SJCRH30 (cell line): ENCODE data around the gene TNNC1. TPM values are rescaled to one million over a fixed set of nuclear protein-coding genes. Genes with fewer than 3 reads are reported as not detected.

Experiments used
- DNase-seq, 2 experiments: peaks; one replicate each; pipeline ENCODE4 v3.0.0-alpha.2; 2015 to 2020
- H3K27ac ChIP-seq: fragments of 250-450 bp; sonication (Bioruptor Pico); 2 replicates; pipeline ENCODE4 v1.5.1; 2020; ENCODE audit warnings: mild to moderate bottlenecking, moderate library complexity
- H3K27me3 ChIP-seq: fragments of 250-450 bp; sonication (Bioruptor Pico); 2 replicates; pipeline ENCODE4 v1.5.1; 2020; ENCODE audit warnings: mild to moderate bottlenecking, moderate library complexity
- H3K36me3 ChIP-seq: fragments of 250-450 bp; sonication (Bioruptor Pico); 2 replicates; pipeline ENCODE4 v1.5.1; 2020; ENCODE audit warnings: mild to moderate bottlenecking, moderate library complexity
- H3K4me1 ChIP-seq: fragments of 250-450 bp; sonication (Bioruptor Pico); 2 replicates; pipeline ENCODE4 v1.5.1; 2020; ENCODE audit warnings: mild to moderate bottlenecking, moderate library complexity
- H3K4me3 ChIP-seq: fragments of 250-450 bp; sonication (Bioruptor Pico); 2 replicates; pipeline ENCODE4 v1.5.1; 2020; ENCODE audit warnings: mild to moderate bottlenecking, moderate library complexity
- H3K9me3 ChIP-seq: fragments of 250-450 bp; sonication (Bioruptor Pico); replicated peaks from 2 replicates; pipeline ENCODE4 v1.5.1; 2020; ENCODE audit warnings: mild to moderate bottlenecking, moderate library complexity
- total RNA-seq: library from RNA; depleted of rRNA; stranded (reverse); fragments of >200 nt; shearing (Covaris generic); gene quantifications from 2 replicates; pipeline ENCODE4 v1.2.3, GENCODE V29; 2014

Gene TNNC1
- total RNA-seq, 1 experiment from 2014 or later: 8.5 TPM

DNA sequence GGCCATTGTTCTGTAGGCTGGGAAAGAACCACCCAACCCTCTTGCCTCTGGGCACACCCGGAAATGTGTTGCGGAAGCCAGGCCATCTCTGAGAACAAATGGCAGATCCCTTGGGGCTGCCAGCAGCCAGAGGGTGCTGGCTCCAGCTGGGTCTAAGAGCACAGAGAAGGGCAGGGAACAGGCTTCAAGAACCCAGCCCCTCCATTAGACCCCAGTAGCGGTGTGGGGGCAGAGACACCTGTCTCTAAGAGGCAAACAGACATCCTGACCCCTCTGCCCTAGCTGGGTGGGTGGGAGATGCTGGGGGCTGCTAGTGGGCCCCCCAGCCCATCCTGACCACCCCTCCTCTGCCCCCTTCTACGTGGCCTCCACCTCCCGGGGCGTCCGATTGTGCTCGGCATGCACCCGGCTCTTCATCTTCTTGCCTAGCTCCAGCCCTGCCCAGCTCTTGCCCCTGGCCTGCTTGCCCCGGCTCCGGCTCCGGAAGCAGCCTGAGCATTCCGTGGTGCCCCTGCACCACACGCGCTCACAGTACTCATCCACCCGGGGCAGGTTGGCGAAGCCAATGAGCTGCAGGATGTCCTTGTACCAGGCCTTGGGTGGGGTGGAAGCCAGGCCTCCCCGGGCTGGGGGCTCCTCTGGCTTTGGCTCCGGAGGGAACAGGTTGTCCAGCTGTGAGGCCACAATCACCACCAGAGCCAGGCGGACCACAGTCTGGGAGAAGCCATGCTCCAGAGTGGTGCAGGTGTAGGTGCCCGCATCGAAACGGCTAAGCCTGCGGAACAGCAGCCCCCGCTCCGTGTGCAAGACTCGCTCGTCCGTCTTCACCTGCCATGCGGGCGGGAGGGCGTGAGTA, 18.4 kb downstream of the TNNC1 start:
- H3K36me3 ChIP-seq: no peaks in the 10 kb centered on the region
- H3K4me1 ChIP-seq: peaks cover 17% of the 10 kb centered on the region
- H3K27me3 ChIP-seq: no peaks in the 10 kb centered on the region; the same call in 1 of the 2 replicates
- no peaks in the 10 kb centered on the region for H3K9me3 ChIP-seq
- H3K4me3 ChIP-seq: no peak overlapping the region
- H3K27ac ChIP-seq: no peak overlapping the region
- DNase-seq: no peak

DNA sequence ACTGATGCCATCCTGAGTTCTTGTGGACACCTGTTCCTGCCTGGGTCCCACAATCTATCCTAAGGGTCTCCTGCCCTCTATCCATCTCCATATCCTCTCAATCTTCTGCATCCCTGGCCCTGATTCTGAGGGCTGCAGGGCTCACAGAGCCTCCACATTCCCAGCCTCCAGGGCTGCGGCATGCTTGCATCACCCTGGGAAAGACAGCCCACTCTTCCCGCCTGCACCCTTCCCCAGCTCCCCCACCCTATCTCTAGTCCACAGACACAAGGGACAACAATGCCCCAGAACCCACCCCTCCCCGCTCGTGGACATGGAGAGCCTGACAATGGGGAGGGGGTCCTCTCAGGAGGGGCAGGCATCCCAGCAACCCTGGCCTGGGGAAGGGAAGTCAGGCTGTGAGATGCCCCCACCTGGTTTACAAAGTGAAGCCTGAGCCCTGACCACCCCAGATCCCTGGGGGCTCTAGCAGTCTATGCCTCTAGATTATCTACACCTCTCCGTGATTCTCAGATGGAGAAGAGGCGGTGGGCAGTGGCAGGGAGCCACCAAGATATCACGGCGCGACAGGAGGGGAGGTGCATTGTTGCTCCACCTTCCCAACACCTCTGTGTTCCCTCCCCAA, 19.2 kb downstream of the TNNC1 start:
- Histone ChIP-seq H3K4me3 (no peak overlapping the region), H3K4me1 (peaks cover 22% of the 10 kb centered on the region), H3K9me3 (no peaks in the 10 kb centered on the region), H3K36me3 (no peaks in the 10 kb centered on the region), H3K27me3 (no peaks in the 10 kb centered on the region; the same call in 1 of the 2 replicates), H3K27ac (no peak overlapping the region)
- DNase-seq: no peak

DNA sequence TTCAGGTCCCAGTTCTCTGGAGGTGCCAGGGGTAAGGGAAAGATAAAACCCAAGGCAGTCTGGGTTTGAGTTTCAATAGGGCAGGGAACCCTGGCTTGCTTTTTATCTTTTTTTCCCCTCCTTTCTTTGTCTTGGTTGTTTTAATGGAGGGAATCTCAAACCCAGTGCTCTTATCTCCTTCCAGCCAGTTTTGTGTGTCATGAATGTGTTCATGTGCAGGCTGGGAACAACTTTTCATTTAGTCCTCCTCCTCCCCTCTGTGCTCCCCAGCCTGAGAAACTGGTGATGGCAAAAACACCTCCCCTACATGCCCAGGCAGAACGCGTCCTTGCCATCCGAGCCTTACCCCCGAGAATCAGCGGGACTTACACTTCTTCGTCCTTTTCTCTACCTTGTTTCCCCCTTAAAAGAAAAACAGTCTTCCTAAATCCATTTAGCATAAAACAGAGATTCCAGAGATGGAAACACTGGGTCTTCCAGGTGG, 19.8 kb downstream of the TNNC1 start:
- DNase-seq: no peak
- H3K9me3 ChIP-seq: no peaks in the 10 kb centered on the region
- H3K27me3 ChIP-seq: no peaks in the 10 kb centered on the region; the same call in 1 of the 2 replicates
- no peak overlapping the region for H3K4me3 ChIP-seq
- peaks cover 22% of the 10 kb centered on the region for H3K4me1 ChIP-seq
- H3K27ac ChIP-seq: no peak overlapping the region
- no peaks in the 10 kb centered on the region for H3K36me3 ChIP-seq

DNA sequence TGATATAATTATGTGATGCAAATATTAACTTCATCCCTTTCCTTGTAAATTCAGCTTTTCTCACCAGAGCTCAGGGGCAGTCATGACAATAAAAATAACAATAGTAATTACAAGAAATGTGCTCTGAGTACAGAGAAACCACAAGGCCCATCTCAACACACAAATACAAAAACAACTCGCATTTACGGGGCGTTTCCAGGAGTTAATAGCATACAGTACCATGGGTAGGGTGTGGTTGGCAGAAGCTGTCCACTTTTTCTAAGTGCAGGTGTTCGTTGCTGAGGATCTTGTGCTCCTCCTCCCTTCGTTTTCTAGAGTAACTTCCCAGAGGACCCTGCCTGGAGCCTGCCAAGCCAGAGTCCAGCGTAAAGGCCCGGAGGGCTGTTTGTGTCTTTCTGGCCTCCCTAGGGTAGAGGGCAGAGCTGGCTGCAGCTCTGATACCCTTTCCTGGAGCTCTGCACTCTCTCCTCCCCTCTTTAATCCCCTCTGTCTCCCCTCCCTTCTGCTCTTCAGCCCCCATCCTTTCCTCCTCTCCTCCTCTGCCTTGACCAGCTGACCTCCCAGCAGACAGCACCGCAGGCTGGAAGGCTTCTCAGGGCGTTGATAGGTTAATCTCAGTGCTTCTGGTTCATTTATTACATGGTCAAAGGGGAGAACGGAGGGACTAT, 20.4 kb downstream of the TNNC1 start:
- no peaks in the 10 kb centered on the region for H3K9me3 ChIP-seq
- H3K4me3 ChIP-seq: no peak overlapping the region
- no peak overlapping the region for H3K27ac ChIP-seq

DNA sequence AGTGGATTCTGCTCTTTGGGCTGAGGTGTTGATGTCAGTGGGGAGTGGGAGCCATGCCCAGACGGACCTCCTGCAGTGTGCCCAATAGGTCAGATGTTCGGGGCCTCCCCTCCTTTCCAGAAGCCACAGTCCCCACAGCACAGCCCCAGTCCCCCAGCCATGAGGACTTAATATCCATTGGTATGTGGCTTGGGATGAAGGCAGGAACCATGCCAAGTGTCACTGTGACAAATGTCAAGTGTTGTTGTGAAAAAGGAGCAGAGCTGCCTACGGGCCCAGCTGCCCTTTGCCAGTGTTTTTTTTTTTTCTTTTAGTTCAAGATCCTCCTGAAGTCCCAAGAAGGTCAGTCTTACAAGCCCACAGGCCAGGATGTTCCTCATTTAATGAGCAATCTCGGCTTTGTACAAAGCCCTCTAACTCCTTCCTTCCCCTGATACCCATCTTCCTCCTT, 21.1 kb downstream of the TNNC1 start:
- Histone ChIP-seq H3K4me3 (no peak overlapping the region), H3K9me3 (no peaks in the 10 kb centered on the region), H3K4me1 (peaks cover 22% of the 10 kb centered on the region), H3K36me3 (no peaks in the 10 kb centered on the region), H3K27me3 (no peaks in the 10 kb centered on the region; the same call in 1 of the 2 replicates), H3K27ac (no peak overlapping the region)
- DNase-seq: no peak

More for the DNA sequence above, 20.4 kb downstream of the TNNC1 start:
- Histone ChIP-seq H3K4me1 (peaks cover 22% of the 10 kb centered on the region), H3K27me3 (no peaks in the 10 kb centered on the region; the same call in 1 of the 2 replicates), H3K36me3 (no peaks in the 10 kb centered on the region)
- no peak for DNase-seq

DNA sequence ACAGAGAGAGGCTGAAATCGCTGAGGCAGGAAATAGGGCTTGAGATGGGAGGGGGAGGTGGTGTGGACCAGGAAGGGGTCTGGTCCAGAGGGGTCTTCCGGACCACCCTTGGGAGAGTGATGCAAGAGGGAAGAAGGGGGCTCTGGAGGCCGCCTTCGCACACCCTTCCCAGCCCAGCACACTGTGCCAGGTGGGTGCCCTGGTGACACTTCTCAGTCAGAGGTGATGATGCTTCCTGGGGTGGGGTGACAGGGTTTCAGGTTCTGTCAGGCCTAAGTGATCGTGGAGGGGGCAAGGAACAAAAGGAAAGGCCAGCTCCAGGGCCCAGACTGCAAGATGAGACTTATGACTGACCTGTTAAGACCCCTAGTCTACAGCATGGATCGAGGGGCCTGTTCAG, 21.6 kb downstream of the TNNC1 start:
- Histone ChIP-seq H3K36me3 (no peaks in the 10 kb centered on the region), H3K27ac (no peak overlapping the region), H3K4me3 (no peak overlapping the region), H3K4me1 (peaks cover 19% of the 10 kb centered on the region), H3K27me3 (no peaks in the 10 kb centered on the region; the same call in 1 of the 2 replicates), H3K9me3 (no peaks in the 10 kb centered on the region)
- no peak for DNase-seq

DNA sequence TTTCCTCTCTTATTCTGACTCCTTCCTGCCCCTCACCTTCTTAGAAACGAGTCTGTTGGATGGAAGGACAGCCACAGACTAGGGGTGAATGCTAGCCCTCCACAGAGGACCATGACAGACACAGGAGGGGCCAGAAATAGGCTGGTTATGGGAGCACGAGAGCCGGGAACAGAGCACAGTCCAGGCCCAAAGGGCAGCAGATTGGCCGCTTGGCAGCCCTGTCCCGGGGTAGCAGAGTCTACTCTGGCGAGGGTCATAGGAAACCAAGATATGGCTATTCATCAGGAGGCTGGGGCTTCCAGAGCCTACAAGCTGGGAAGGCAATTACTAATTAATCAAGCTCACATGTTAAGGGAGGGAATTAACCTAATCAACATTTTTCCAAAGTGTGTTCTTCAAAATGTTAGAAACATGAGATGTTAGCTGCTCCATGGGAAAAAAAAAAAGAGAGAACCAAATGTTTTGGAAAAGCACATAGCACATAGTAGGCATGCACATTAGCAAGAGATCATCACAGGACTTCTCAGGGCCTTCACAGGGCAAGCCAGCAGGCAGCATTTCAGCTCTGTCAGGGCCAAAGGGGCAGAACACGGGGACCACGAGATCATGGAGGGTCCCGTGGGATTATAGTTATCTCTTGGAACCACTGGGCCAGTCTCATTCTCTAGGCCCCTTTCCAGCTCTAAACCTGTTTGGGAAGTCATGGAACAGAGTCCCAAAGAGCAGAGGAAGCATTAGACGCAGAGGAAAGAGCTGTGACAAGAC, 22.2 kb downstream of the TNNC1 start:
- no peak overlapping the region for H3K27ac ChIP-seq
- no peak overlapping the region for H3K4me3 ChIP-seq
- no peak for DNase-seq
- peaks cover 13% of the 10 kb centered on the region for H3K4me1 ChIP-seq
- H3K36me3 ChIP-seq: no peaks in the 10 kb centered on the region
- no peaks in the 10 kb centered on the region for H3K9me3 ChIP-seq
- no peaks in the 10 kb centered on the region; the same call in 1 of the 2 replicates for H3K27me3 ChIP-seq

DNA sequence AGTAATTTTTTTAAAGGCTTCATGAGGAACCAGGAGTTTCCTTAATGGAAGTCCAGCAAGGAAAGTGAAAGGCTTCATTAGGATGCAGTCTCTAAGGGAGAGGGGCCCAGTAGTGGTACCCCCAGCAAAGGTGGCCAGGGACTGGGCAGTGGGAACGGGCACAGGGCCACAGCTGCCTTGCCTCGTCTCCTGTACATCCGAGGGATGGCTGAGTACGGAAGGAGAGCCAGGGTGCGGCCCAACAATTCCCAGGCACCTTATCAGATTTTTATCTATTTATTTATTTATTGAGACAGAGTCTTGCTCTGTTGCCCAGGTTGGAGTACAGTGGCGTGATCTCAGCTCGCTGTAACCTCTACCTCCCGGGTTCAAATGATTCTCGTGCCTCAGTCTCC, 23.4 kb downstream of the TNNC1 start:
- Histone ChIP-seq H3K4me1 (peaks cover 7% of the 10 kb centered on the region; the same call in 1 of the 2 replicates), H3K27ac (no peak overlapping the region), H3K4me3 (no peak overlapping the region), H3K36me3 (no peaks in the 10 kb centered on the region), H3K9me3 (no peaks in the 10 kb centered on the region), H3K27me3 (no peaks in the 10 kb centered on the region; the same call in 1 of the 2 replicates)
- no peak for DNase-seq

DNA sequence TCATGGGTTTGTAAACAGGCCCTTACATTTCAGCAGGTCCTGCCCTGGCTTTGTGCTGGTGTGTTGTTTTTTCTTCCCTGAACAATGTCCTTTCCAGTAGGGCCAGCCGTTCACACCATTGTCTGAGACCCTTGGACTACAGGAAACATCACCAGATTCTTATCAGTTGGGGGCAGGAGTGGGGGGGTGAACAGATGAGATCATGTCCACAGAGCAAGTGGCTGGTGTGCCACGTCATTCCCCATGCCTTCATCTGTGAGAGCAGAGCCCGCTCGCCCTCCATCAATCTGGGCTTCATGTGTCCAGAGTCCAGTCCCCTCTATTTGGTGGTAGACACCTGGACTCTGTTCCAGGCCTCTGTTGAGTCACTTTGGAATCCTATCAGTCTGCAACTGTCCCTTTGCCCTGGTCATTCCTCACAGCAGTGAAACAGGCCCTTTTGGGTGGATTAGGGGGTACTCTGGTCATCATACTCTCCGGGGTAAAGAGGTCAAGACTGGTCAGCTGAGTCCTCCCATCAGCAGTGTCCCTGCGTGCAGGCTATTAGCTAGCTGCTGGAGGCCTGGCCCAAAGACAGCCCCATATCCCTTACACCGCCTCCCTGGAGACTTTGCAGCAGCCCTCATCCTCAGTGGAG, 23.9 kb downstream of the TNNC1 start:
- no peak overlapping the region for H3K4me3 ChIP-seq
- peaks cover 8% of the 10 kb centered on the region for H3K4me1 ChIP-seq
- H3K27ac ChIP-seq: no peak overlapping the region
- H3K27me3 ChIP-seq: no peaks in the 10 kb centered on the region; the same call in 1 of the 2 replicates
- DNase-seq: peak; percentile 43 to 45
- no peaks in the 10 kb centered on the region for H3K36me3 ChIP-seq
- H3K9me3 ChIP-seq: no peaks in the 10 kb centered on the region

DNA sequence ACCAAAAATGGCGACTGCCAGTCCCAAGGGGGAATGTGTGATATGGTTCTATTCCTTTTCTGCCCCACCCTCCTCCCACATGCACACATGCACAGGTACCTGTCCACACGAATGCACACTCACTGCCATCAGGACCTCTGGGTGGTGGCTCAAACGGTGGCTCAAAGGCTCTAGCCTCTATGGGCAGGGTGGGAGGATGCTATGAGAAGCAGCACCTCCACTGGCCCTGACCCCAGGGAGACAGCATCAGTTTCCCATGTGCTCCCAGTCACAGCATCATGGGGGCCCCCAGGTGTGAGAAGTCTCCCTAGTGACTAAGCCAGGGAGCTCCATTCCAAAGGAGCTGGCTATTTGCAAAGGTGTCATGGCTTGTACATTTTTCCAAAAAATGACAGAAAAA, 24.8 kb downstream of the TNNC1 start:
- no peak overlapping the region for H3K27ac ChIP-seq
- no peak for DNase-seq
- H3K4me3 ChIP-seq: no peak overlapping the region
- H3K27me3 ChIP-seq: no peaks in the 10 kb centered on the region; the same call in 1 of the 2 replicates
- H3K4me1 ChIP-seq: peaks cover 11% of the 10 kb centered on the region
- no peaks in the 10 kb centered on the region for H3K9me3 ChIP-seq
- H3K36me3 ChIP-seq: no peaks in the 10 kb centered on the region

DNA sequence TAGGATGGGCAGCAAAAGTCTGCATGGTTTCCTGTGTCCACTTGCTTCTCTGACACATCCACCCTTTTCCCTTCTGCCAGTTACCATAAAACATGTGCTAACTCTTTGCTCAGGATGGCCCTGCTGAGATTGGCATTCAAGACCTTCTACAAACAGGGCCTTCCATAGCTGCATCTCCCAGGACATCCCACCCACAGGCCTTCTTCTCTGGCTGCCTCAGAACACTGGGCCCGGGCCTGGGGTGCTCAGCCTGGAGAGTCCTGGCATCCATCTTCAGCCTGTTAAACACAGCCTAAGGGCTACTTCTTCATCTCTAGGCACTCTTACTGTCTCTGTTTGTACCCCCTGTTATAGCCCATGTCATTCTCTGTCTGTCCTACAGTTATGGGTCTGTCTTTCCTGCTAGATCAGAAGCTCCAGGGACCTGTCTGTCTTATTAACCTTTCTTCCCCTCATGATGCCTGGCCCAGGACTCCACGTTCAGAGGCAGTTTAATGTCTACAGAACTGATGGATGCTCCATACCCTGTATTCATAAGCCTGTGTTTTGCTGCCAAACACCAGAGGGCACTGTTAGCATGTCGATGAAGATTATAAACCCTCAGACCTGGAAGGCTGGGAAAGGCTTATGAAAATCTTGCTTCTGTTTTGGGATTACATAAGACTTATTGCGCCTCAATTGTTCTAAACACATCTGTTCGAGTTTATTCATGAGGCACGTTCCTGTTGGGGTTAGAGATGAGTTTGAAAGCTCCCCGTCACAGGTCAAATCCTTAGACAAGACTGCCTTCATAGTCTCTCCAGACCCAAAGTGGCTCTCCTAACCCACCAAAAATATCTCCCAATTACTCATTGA, 25.5 kb downstream of the TNNC1 start:
- Histone ChIP-seq H3K9me3 (no peaks in the 10 kb centered on the region), H3K4me1 (peaks cover 11% of the 10 kb centered on the region), H3K27me3 (no peaks in the 10 kb centered on the region; the same call in 1 of the 2 replicates), H3K27ac (no peak overlapping the region), H3K36me3 (no peaks in the 10 kb centered on the region), H3K4me3 (no peak overlapping the region)
- DNase-seq: peak; percentile 50 to 84

DNA sequence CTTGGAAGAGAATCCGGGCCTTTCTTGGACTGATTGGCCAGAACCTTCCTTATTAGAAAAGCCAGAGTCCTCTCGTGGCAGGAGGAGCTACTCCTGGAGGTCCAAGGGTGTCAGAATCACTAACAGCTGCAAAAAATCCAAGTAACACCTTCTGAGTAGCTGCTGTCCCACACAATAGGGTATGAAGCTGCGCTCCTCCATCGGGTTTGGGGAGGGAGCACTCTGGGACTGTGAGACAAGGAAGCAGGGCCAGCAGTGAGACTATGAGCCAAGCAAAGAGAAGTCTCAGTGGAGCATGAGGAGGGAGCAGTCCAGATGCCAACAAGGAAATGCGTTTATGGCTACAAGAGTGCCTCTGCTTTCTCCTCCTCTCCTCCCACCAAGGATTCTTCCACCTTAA, 30.7 kb downstream of the TNNC1 start:
- no peak for DNase-seq

DNA sequence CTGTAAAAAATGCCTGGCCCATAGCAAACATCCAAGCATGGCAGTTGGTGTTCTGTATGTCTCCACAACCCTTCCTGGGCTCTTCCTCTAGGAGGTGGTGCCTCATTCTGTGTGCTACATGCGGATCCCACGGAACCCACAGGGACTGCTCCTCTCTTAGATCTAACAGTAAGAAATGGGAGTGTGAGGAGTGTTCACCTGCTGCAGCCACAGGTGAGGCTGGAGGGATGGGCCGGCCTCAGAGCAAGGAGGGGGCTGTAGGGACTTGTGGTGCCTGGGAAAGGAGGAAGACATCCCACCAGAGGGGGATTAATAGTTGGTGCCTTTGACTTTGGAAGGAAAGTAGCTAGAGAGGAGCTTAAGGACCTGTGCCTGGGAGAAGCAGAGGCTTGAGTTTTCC, 31.2 kb downstream of the TNNC1 start:
- Histone ChIP-seq H3K9me3 (no peaks in the 10 kb centered on the region), H3K4me1 (peaks cover 16% of the 10 kb centered on the region), H3K4me3 (no peak overlapping the region), H3K27ac (no peak overlapping the region), H3K27me3 (no peaks in the 10 kb centered on the region), H3K36me3 (no peaks in the 10 kb centered on the region)
- no peak for DNase-seq

More for the DNA sequence above, 30.7 kb downstream of the TNNC1 start:
- Histone ChIP-seq H3K27ac (no peak overlapping the region), H3K27me3 (no peaks in the 10 kb centered on the region), H3K4me3 (no peak overlapping the region), H3K36me3 (no peaks in the 10 kb centered on the region), H3K9me3 (no peaks in the 10 kb centered on the region), H3K4me1 (peaks cover 16% of the 10 kb centered on the region)
